OCI-LY3 (cell line): ENCODE data around the gene ZNF362.

ENCODE experiments used
- EZH2phosphoT487 ChIP-seq: fragments of 200-600 bp; shearing (Covaris generic); IDR thresholded peaks from 2 replicates; pipeline ENCODE4 v1.6.1; 2018; ENCODE audit warnings: antibody characterized with exemption, mixed run types, low read depth
- TF ChIP-seq, protein P1 (sequence below): fragments of 200-600, 300-600 bp; sonication (generic); IDR thresholded peaks from 2 replicates; pipeline ENCODE4 v1.5.1; 2014; ENCODE audit warnings: antibody characterized with exemption, low read length, low read depth

DNA sequence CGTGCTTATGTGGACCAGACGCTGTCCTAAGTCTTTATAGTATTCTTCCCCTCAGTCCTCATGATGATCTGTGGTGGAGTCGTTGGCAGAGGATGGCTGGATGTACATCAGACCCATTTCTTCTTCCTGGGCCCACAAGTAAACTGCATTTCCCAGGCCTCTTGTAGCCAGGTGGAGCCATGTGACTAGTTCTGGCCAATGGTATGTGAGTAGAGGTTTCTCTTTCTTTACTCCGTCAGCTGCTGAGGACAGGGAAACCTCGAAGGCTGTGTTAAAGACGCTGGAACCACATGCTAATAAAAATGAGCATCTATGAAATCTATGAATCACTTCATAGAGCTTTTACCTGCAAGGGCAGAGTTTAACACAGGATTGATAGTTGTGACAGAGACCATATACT, 18.7 kb upstream of the ZNF362 start:
- TF ChIP-seq, protein P1, sequence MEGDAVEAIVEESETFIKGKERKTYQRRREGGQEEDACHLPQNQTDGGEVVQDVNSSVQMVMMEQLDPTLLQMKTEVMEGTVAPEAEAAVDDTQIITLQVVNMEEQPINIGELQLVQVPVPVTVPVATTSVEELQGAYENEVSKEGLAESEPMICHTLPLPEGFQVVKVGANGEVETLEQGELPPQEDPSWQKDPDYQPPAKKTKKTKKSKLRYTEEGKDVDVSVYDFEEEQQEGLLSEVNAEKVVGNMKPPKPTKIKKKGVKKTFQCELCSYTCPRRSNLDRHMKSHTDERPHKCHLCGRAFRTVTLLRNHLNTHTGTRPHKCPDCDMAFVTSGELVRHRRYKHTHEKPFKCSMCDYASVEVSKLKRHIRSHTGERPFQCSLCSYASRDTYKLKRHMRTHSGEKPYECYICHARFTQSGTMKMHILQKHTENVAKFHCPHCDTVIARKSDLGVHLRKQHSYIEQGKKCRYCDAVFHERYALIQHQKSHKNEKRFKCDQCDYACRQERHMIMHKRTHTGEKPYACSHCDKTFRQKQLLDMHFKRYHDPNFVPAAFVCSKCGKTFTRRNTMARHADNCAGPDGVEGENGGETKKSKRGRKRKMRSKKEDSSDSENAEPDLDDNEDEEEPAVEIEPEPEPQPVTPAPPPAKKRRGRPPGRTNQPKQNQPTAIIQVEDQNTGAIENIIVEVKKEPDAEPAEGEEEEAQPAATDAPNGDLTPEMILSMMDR = no peak
- no peak for TF ChIP-seq EZH2phosphoT487
